MM.1S (cell line): ENCODE measurements around the gene ZNF618.

Source experiments
- CTCF ChIP-seq: fragments of 300-600 bp; sonication (generic); IDR thresholded peaks from 2 replicates; pipeline ENCODE4 v1.5.1; 2016; ENCODE audit warnings: antibody characterized with exemption, low read length, mixed read lengths
- EZH2 ChIP-seq: fragments of 300-600 bp; sonication (generic); optimal IDR thresholded peaks from 2 replicates; pipeline ENCODE3; 2017; ENCODE audit warnings: low read depth, mild to moderate bottlenecking, antibody characterized with exemption, low read length, mixed read lengths
- EZH2phosphoT487 ChIP-seq: fragments of 300-600 bp; sonication (generic); IDR thresholded peaks from 2 replicates; pipeline ENCODE4 v1.6.1; 2018; ENCODE audit warnings: antibody characterized with exemption, low read length

- TF ChIP-seq CTCF (no peak), EZH2phosphoT487 (no peak), EZH2 (no peak)
These were observed 102.7 kb downstream of the ZNF618 start for GRCh38 chr9:113978725-113979342.
